H9 (cell line): Measurements from ENCODE around the gene YWHAQ. TPM values are rescaled to one million over a fixed set of nuclear protein-coding genes. Genes with fewer than 3 reads are reported as not detected.

ENCODE experiments used
- DNase-seq: peaks from one replicate; pipeline ENCODE4 v3.0.0-alpha.2; 2017
- H2AFZ ChIP-seq: one replicate; pipeline ENCODE4 v1.6.1; 2013; ENCODE audit warnings: mild to moderate bottlenecking, low read length, control low read depth, moderate library complexity
- H2AK5ac ChIP-seq: 2 replicates; pipeline ENCODE4 v1.6.1; 2013; ENCODE audit warnings: low read length, control low read depth, mixed read lengths; ENCODE audit not compliant: insufficient read length
- H2BK120ac ChIP-seq: one replicate; pipeline ENCODE4 v1.6.1; 2013; ENCODE audit warnings: low read depth, mild to moderate bottlenecking, low read length, control low read depth, inconsistent platforms; ENCODE audit not compliant: poor library complexity, severe bottlenecking
- H2BK12ac ChIP-seq: 2 replicates; pipeline ENCODE4 v1.6.1; 2013; ENCODE audit warnings: low read length, control low read depth, mixed read lengths, low read depth; ENCODE audit not compliant: insufficient read length
- H2BK15ac ChIP-seq: 2 replicates; pipeline ENCODE4 v1.6.1; 2013; ENCODE audit warnings: low read depth, low read length, control low read depth
- H2BK20ac ChIP-seq: one replicate; pipeline ENCODE4 v1.6.1; 2013; ENCODE audit warnings: low read depth, mild to moderate bottlenecking, low read length, control low read depth, inconsistent platforms; ENCODE audit not compliant: poor library complexity, severe bottlenecking
- H2BK5ac ChIP-seq: 2 replicates; pipeline ENCODE4 v1.6.1; 2013; ENCODE audit warnings: low read length, control low read depth, mixed read lengths; ENCODE audit not compliant: insufficient read length
- H3K14ac ChIP-seq: 2 replicates; pipeline ENCODE4 v1.6.1; 2013; ENCODE audit warnings: low read length, control low read depth; ENCODE audit not compliant: insufficient read depth
- H3K18ac ChIP-seq: 2 replicates; pipeline ENCODE4 v1.6.1; 2013; ENCODE audit warnings: low read depth, mild to moderate bottlenecking, mixed read lengths, low read length, control low read depth; ENCODE audit not compliant: insufficient read length
- H3K23ac ChIP-seq: 2 replicates; pipeline ENCODE4 v1.6.1; 2013; ENCODE audit warnings: low read length, control low read depth, mixed read lengths, low read depth; ENCODE audit not compliant: insufficient read length
- H3K23me2 ChIP-seq: 2 replicates; pipeline ENCODE4 v1.6.1; 2013; ENCODE audit warnings: low read depth, mild to moderate bottlenecking, mixed read lengths, low read length, control low read depth; ENCODE audit not compliant: insufficient read length, poor library complexity, severe bottlenecking
- H3K27ac ChIP-seq: 2 replicates; pipeline ENCODE4 v1.5.1; 2013; ENCODE audit warnings: low read length, control low read depth, mixed read lengths, low read depth; ENCODE audit not compliant: insufficient read length
- H3K27me3 ChIP-seq: 2 replicates; pipeline ENCODE4 v1.6.1; 2013; ENCODE audit warnings: low read length, control low read depth, inconsistent platforms; ENCODE audit not compliant: insufficient read depth
- H3K4ac ChIP-seq: 2 replicates; pipeline ENCODE4 v1.6.1; 2013; ENCODE audit warnings: low read depth, mild to moderate bottlenecking, control low read depth, inconsistent platforms, low read length, moderate library complexity
- H3K4me1 ChIP-seq: 2 replicates; pipeline ENCODE4 v1.6.1; 2013; ENCODE audit warnings: low read length, control low read depth, inconsistent platforms; ENCODE audit not compliant: insufficient read depth
- H3K4me2 ChIP-seq: 2 replicates; pipeline ENCODE4 v1.6.1; 2013; ENCODE audit warnings: low read length, control low read depth, mixed read lengths; ENCODE audit not compliant: insufficient read length, insufficient read depth
- H3K56ac ChIP-seq: 2 replicates; pipeline ENCODE4 v1.6.1; 2013; ENCODE audit warnings: low read depth, mild to moderate bottlenecking, mixed read lengths, low read length, control low read depth; ENCODE audit not compliant: insufficient read length
- H3K79me1 ChIP-seq: 2 replicates; pipeline ENCODE4 v1.6.1; 2013; ENCODE audit warnings: low read depth, mild to moderate bottlenecking, moderate library complexity, low read length, control low read depth, inconsistent platforms; ENCODE audit not compliant: insufficient read depth, poor library complexity, severe bottlenecking
- H3K79me2 ChIP-seq: 2 replicates; pipeline ENCODE4 v1.6.1; 2013; ENCODE audit warnings: low read length, control low read depth, inconsistent platforms; ENCODE audit not compliant: insufficient read depth
- H3K9ac ChIP-seq: 2 replicates; pipeline ENCODE4 v1.6.1; 2013; ENCODE audit warnings: low read length, control low read depth, mixed read lengths; ENCODE audit not compliant: insufficient read length; ENCODE audit errors: extremely low read depth
- H3K9me3 ChIP-seq: one replicate; pipeline ENCODE4 v1.6.1; 2013; ENCODE audit warnings: low read depth, low read length, inconsistent platforms; ENCODE audit not compliant: control insufficient read depth
- H3T11ph ChIP-seq: one replicate; pipeline ENCODE4 v1.6.1; 2013; ENCODE audit warnings: mild to moderate bottlenecking, low read length, control low read depth, inconsistent platforms
- H4K20me1 ChIP-seq: one replicate; pipeline ENCODE4 v1.6.1; 2013; ENCODE audit not compliant: control insufficient read depth, insufficient read length, insufficient read depth
- H4K5ac ChIP-seq: 2 replicates; pipeline ENCODE4 v1.6.1; 2013; ENCODE audit warnings: low read depth, mild to moderate bottlenecking, mixed read lengths, low read length, control low read depth; ENCODE audit not compliant: insufficient read length
- H4K8ac ChIP-seq: replicated peaks from 2 replicates; pipeline ENCODE4 v1.6.1; 2013; ENCODE audit warnings: low read length, control low read depth, mixed read lengths, low read depth; ENCODE audit not compliant: insufficient read length
- H4K91ac ChIP-seq: 2 replicates; pipeline ENCODE4 v1.6.1; 2013; ENCODE audit warnings: low read depth, mild to moderate bottlenecking, moderate library complexity, mixed read lengths, low read length, control low read depth; ENCODE audit not compliant: insufficient read length
- H3K27ac Mint-ChIP-seq, 3 experiments: 2 replicates in 2 of 3; 3 replicates in 1 of 3; pipeline ENCODE4 v1.8.0; 2020 to 2021; ENCODE audit warnings: mixed read lengths in 3 of 3, mild to moderate bottlenecking in 1 of 3, moderate library complexity in 1 of 3
- H3K27me3 Mint-ChIP-seq: 2 replicates; pipeline ENCODE4 v1.8.0; 2021; ENCODE audit warnings: low read depth, mild to moderate bottlenecking, moderate library complexity, mixed read lengths
- H3K36me3 Mint-ChIP-seq, 3 experiments: 2 replicates in 2 of 3; 3 replicates in 1 of 3; pipeline ENCODE4 v1.8.0; 2020 to 2021; ENCODE audit warnings: low read depth in 3 of 3, mixed read lengths in 3 of 3; ENCODE audit not compliant: insufficient read depth in 1 of 3
- H3K4me1 Mint-ChIP-seq, 2 experiments: 2 replicates each; pipeline ENCODE4 v1.8.0; 2020; ENCODE audit warnings: mixed read lengths in 2 of 2
- H3K4me3 Mint-ChIP-seq, 2 experiments: 2 replicates in 1 of 2; 3 replicates in 1 of 2; pipeline ENCODE4 v1.8.0; 2020 to 2021; ENCODE audit warnings: mild to moderate bottlenecking in 2 of 2, mixed read lengths in 2 of 2, moderate library complexity in 1 of 2
- H3K9me3 Mint-ChIP-seq, 2 experiments: 2 replicates in 1 of 2; 3 replicates in 1 of 2; pipeline ENCODE4 v1.8.0; 2020; ENCODE audit warnings: mild to moderate bottlenecking in 2 of 2, mixed read lengths in 2 of 2, moderate library complexity in 1 of 2
- WGBS: extraction: QIAGEN DNeasy Blood & Tissue Kit; methylation state at CpG from one replicate; pipeline ENCODE4 v1.1.7; 2013; ENCODE audit warnings: missing lambda C conversion rate, low lambda C conversion rate, mixed read lengths; ENCODE audit not compliant: insufficient read length; ENCODE audit errors: extremely low coverage; 5-methylcytosine and 5-hydroxymethylcytosine counted together
- total RNA-seq: library from RNA; stranded (reverse); gene quantifications from 2 replicates; pipeline ENCODE4 v1.2.1, GENCODE V29; 2021
- TF ChIP-seq, protein P1 (sequence below): fragments of 200-600 bp; sonication (generic); conservative IDR thresholded peaks from 3 replicates; pipeline ENCODE4 v1.8.0; 2021; ENCODE audit warnings: antibody characterized with exemption, mild to moderate bottlenecking

YWHAQ gene
- total RNA-seq, 1 experiment from 2014 or later = 374 TPM

DNA sequence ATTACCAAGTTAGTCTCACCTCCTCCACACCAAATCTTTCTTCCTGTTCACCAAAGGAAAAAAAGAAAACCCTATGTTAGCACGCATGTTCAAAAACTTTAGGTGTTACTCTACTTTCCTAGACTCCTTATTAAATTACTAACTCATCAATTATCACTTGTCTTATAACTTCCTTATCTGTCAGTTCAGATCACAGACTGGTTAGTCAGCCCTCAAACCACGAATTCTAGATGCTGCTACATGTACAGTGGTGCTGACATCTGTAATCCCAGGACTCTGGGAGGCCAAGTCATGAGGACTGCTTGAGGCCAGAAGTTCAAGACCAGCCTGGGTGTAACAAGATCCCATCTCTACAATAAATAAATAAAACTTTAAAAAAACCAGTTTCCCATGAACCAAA, 3.5 kb downstream of the YWHAQ start:
- H2BK20ac ChIP-seq = no peak overlapping the region
- H3K79me1 ChIP-seq = peaks cover 3% of the 10 kb centered on the region
- WGBS = no CpG with 5 or more reads among the region's 2 CpGs
- no peak for DNase-seq
- H2BK5ac ChIP-seq = no peak overlapping the region
- no peak overlapping the region for H4K91ac ChIP-seq
- no peak overlapping the region; a peak in 2 of 5 replicates for H3K4me3 Mint-ChIP-seq
- H3K36me3 Mint-ChIP-seq = peaks cover 37 to 63% (median 56%) of the 10 kb centered on the region in 3 experiments
- no peak overlapping the region for H4K5ac ChIP-seq
- H3K27ac Mint-ChIP-seq = peak overlapping the region in 1 of 3 experiments; percentile 12; a peak in 1 of 7 replicates
- H3K79me2 ChIP-seq = peaks cover 62% of the 10 kb centered on the region; the same call in 1 of the 2 replicates
- TF ChIP-seq, protein P1, sequence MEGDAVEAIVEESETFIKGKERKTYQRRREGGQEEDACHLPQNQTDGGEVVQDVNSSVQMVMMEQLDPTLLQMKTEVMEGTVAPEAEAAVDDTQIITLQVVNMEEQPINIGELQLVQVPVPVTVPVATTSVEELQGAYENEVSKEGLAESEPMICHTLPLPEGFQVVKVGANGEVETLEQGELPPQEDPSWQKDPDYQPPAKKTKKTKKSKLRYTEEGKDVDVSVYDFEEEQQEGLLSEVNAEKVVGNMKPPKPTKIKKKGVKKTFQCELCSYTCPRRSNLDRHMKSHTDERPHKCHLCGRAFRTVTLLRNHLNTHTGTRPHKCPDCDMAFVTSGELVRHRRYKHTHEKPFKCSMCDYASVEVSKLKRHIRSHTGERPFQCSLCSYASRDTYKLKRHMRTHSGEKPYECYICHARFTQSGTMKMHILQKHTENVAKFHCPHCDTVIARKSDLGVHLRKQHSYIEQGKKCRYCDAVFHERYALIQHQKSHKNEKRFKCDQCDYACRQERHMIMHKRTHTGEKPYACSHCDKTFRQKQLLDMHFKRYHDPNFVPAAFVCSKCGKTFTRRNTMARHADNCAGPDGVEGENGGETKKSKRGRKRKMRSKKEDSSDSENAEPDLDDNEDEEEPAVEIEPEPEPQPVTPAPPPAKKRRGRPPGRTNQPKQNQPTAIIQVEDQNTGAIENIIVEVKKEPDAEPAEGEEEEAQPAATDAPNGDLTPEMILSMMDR = no peak
- peaks cover 0 to 2% of the 10 kb centered on the region in 2 experiments; a peak in 1 of 5 replicates for H3K9me3 Mint-ChIP-seq
- no peak overlapping the region for H3K23ac ChIP-seq
- H3K27ac ChIP-seq = no peak overlapping the region
- no peak overlapping the region for H2BK120ac ChIP-seq
- no peaks in the 10 kb centered on the region for H3K4me1 ChIP-seq
- peaks cover 53 to 57% of the 10 kb centered on the region in 2 experiments for H3K4me1 Mint-ChIP-seq
- peaks cover 18% of the 10 kb centered on the region for H3K23me2 ChIP-seq
- H2BK15ac ChIP-seq = no peak overlapping the region
- peaks cover 12% of the 10 kb centered on the region for H3K27me3 Mint-ChIP-seq
- H3K18ac ChIP-seq = no peak overlapping the region
- no peak overlapping the region for H3K14ac ChIP-seq
- H4K8ac ChIP-seq = no peak overlapping the region
- H3T11ph ChIP-seq = no peak overlapping the region
- no peaks in the 10 kb centered on the region for H4K20me1 ChIP-seq
- no peaks in the 10 kb centered on the region for H3K27me3 ChIP-seq
- no peaks in the 10 kb centered on the region for H3K9me3 ChIP-seq
- no peak overlapping the region for H3K9ac ChIP-seq
- H2AFZ ChIP-seq = no peak overlapping the region
- no peak overlapping the region for H2BK12ac ChIP-seq
- H3K4me2 ChIP-seq = no peak overlapping the region
- H2AK5ac ChIP-seq = no peak overlapping the region
- H3K56ac ChIP-seq = no peak overlapping the region
- no peak overlapping the region for H3K4ac ChIP-seq
